ENCODE data around the gene SAMD1. TPM values are rescaled to one million over a fixed set of nuclear protein-coding genes. Genes with fewer than 3 reads are reported as not detected.

Gene SAMD1
- total and polyA plus RNA-seq, 2 of the 8 experiments (the other 6 are each of a cell fraction or from before 2014, with no cell fraction given) = 40.0 to 100 TPM

GRCh38 chr19:14073261-14073924 is 17.2 kb downstream of the SAMD1 start (continued):
- TF ChIP-seq SAP30 (IDR thresholded peaks at IDR 0.05; ENCODE audit: insufficient read depth, insufficient replicate concordance, low read length) (no peak), MAX (IDR thresholded peaks at IDR 0.05) (peak; percentile 11; the same call in 1 of the 2 replicates), BRCA1 (IDR thresholded peaks at IDR 0.05; ENCODE audit: low read depth, low read length) (no peak), NRF1 (IDR thresholded peaks at IDR 0.05; ENCODE audit: low read depth, low read length) (peak; percentile 12; the same call in 1 of the 2 replicates), FOSL1 (IDR thresholded peaks at IDR 0.05; ENCODE audit: insufficient read depth, low read depth, low read length) (no peak), ASH2L (IDR thresholded peaks at IDR 0.05; ENCODE audit: low read length) (peak; percentile 40), CBX8 (IDR thresholded peaks at IDR 0.05; ENCODE audit: borderline replicate concordance, low read depth, low read length) (no peak), BACH1 (IDR thresholded peaks at IDR 0.05; ENCODE audit: low read length) (no peak), RFX5 (IDR thresholded peaks at IDR 0.05; ENCODE audit: borderline replicate concordance, low read depth, low read length) (no peak), ZNF274 (IDR thresholded peaks at IDR 0.05; ENCODE audit: borderline replicate concordance, extremely low read depth, low read length) (no peak), MAFK (IDR thresholded peaks at IDR 0.05; ENCODE audit: low read depth, low read length) (no peak), SIN3A (conservative IDR thresholded peaks at IDR 0.05 in 1 of 2, IDR thresholded peaks at IDR 0.05 in 1 of 2; ENCODE audit: low read depth in 1 of 2, low read length in 2 of 2) (no peak), NANOG (IDR thresholded peaks at IDR 0.05; ENCODE audit: insufficient read depth, low read depth, low read length, poor library complexity, severe bottlenecking) (no peak), SP2 (IDR thresholded peaks at IDR 0.05; ENCODE audit: low read length) (no peak), RAD21 (IDR thresholded peaks at IDR 0.05 in 1 of 2, conservative IDR thresholded peaks at IDR 0.05 in 1 of 2; ENCODE audit: low read depth in 2 of 2, low read length in 2 of 2) (peak in 1 of 2 experiments; percentile 19; a peak in 2 of 4 replicates), SP4 (IDR thresholded peaks at IDR 0.05; ENCODE audit: low read length) (no peak), CTCF (IDR thresholded peaks at IDR 0.05; ENCODE audit: control extremely low read depth in 1 of 3, insufficient read depth in 1 of 3, low read depth in 1 of 3, low read length in 3 of 3) (peak; percentile 62 to 89 (median 83)), ATF3 (IDR thresholded peaks at IDR 0.05; ENCODE audit: insufficient read depth, low read depth, low read length) (no peak), RXRA (IDR thresholded peaks at IDR 0.05; ENCODE audit: insufficient read depth, low read depth, low read length) (no peak), TBP (IDR thresholded peaks at IDR 0.05; ENCODE audit: low read depth, low read length) (peak; percentile 9; the same call in 1 of the 2 replicates), TEAD4 (IDR thresholded peaks at IDR 0.05; ENCODE audit: low read depth, low read length) (no peak)
